ENCODE data around the gene SNAP91. TPM values are rescaled to one million over a fixed set of nuclear protein-coding genes. Genes with fewer than 3 reads are reported as not detected.

The SNAP91 gene
- polyA plus RNA-seq, 1 experiment, result not detected

GRCh38 chr6:83510791-83511190 lies 198.1 kb downstream of the SNAP91 start:
- Histone ChIP-seq H3K4me3 (ENCODE audit: low read depth, low read length) (no peak overlapping the region), H3K27me3 (ENCODE audit: control insufficient read depth, insufficient read depth, low read length) (no peaks in the 10 kb centered on the region), H3K9me3 (ENCODE audit: control insufficient read depth, insufficient read depth, low read length) (no peaks in the 10 kb centered on the region), H3K27ac (ENCODE audit: low read depth, low read length) (no peak overlapping the region)
- DNase-seq (ENCODE audit: low read depth, low spot score), result no peak
- CTCF ChIA-PET, result interaction anchor here (0.7 to 13.8 kb wide), 15 partner anchors 21 to 442 kb away, joined by 3 to 384 read pairs (median 10); partner anchors contain the start of genes DOP1A and UBE3D
- TF ChIP-seq, protein P1, sequence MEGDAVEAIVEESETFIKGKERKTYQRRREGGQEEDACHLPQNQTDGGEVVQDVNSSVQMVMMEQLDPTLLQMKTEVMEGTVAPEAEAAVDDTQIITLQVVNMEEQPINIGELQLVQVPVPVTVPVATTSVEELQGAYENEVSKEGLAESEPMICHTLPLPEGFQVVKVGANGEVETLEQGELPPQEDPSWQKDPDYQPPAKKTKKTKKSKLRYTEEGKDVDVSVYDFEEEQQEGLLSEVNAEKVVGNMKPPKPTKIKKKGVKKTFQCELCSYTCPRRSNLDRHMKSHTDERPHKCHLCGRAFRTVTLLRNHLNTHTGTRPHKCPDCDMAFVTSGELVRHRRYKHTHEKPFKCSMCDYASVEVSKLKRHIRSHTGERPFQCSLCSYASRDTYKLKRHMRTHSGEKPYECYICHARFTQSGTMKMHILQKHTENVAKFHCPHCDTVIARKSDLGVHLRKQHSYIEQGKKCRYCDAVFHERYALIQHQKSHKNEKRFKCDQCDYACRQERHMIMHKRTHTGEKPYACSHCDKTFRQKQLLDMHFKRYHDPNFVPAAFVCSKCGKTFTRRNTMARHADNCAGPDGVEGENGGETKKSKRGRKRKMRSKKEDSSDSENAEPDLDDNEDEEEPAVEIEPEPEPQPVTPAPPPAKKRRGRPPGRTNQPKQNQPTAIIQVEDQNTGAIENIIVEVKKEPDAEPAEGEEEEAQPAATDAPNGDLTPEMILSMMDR (IDR thresholded peaks at IDR 0.05; ENCODE audit: low read depth, low read length), result no peak
- POLR2A ChIA-PET, result interaction anchor here (0.9 kb wide), 1 partner anchor 93 kb away, joined by 3 read pairs; no protein-coding TSS in a partner anchor

- TF ChIP-seq, protein P1 (IDR thresholded peaks at IDR 0.05; ENCODE audit: low read depth, low read length), result no peak
- ChIA-PET CTCF (interaction anchor here (6.2 to 13.8 kb wide), 4 partner anchors 89 to 441 kb away, joined by 164 to 384 read pairs (median 290); partner anchors contain the start of genes DOP1A and UBE3D), POLR2A (no interaction called here)
- H3K27me3 ChIP-seq (ENCODE audit: control insufficient read depth, insufficient read depth, low read length), result no peaks in the 10 kb centered on the region
- no peak overlapping the region for H3K4me3 ChIP-seq (ENCODE audit: low read depth, low read length)
- H3K9me3 ChIP-seq (ENCODE audit: control insufficient read depth, insufficient read depth, low read length), result no peaks in the 10 kb centered on the region
- DNase-seq (ENCODE audit: low read depth, low spot score), result no peak
- H3K27ac ChIP-seq (ENCODE audit: low read depth, low read length), result no peak overlapping the region
Measured at GRCh38 chr6:83509441-83509840, 199.5 kb downstream of the SNAP91 start.

DNA sequence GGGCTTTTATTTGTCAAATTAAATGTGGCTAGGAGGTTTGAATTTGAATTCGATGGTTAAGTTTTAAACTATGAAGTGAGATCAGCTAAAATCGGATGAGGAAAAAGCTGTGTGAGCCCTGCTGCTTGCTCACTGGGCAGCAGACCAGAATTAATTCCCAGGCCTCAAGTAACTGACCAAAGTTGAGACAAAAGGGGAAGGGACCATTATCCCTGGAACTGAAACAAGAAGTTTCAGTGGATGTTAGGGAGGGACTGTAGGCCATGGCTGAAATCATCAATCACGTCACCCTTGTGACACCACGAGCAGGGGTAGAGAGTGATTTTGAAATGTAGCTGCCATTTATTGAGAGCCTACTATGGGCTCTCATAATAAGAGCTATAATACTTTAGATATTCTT lies 203.5 kb downstream of the SNAP91 start:
- CTCF ChIA-PET, result interaction anchor here (1.9 to 13.8 kb wide), 4 partner anchors 8 to 437 kb away, joined by 7 to 384 read pairs (median 177); partner anchors contain the start of genes DOP1A, PRSS35 and UBE3D
- Histone ChIP-seq H3K9me3 (ENCODE audit: control insufficient read depth, insufficient read depth, low read length) (no peaks in the 10 kb centered on the region), H3K27ac (ENCODE audit: low read depth, low read length) (no peak overlapping the region), H3K27me3 (ENCODE audit: control insufficient read depth, insufficient read depth, low read length) (no peaks in the 10 kb centered on the region), H3K4me3 (ENCODE audit: low read depth, low read length) (no peak overlapping the region)
- no peak for DNase-seq (ENCODE audit: low read depth, low spot score)
- POLR2A ChIA-PET, result no interaction called here
- TF ChIP-seq, protein P1 (IDR thresholded peaks at IDR 0.05; ENCODE audit: low read depth, low read length), result no peak

Other genes with a start within 250 kb of the SNAP91 start
- 5.6 and 7.3 TPM in 2 replicates for gene PRSS35, start 196.6 kb downstream of the SNAP91 start, polyA plus RNA-seq (2011; rRNA removed)
- not detected in 2 replicates for gene RIPPLY2, start 144.3 kb upstream of the SNAP91 start, polyA plus RNA-seq (2011; rRNA removed)
- 8.5 and 13.7 TPM in 2 replicates for gene CYB5R4, start 150.6 kb upstream of the SNAP91 start, polyA plus RNA-seq (2011; rRNA removed)

Measured in AG04450 (cell line).